Uterus (tissue), 4 donors: ENCODE results near the gene ZNF33A. TPM values are rescaled to one million over a fixed set of nuclear protein-coding genes. Genes with fewer than 3 reads are reported as not detected.
"Not testable (repeated sequence)": the region's sequence is repeated elsewhere in the genome, so short reads cannot be mapped to it uniquely, and the experiment has no call there.

Experiments
- DNase-seq, 2 donors: peaks; one replicate each; pipeline ENCODE4 v3.0.0-alpha.2; 2019 to 2020
- H3K27ac ChIP-seq, 2 donors: fragments of 200-600 bp; sonication (generic); 1 replicate in 1 of 2; 2 replicates in 1 of 2; pipeline ENCODE4 v1.5.1; 2016 to 2018
- H3K27me3 ChIP-seq, 2 donors: fragments of 200-600 bp; sonication (generic); one replicate each; pipeline ENCODE4 v1.5.1; 2018 to 2019; ENCODE audit warnings: control low read depth in 1 of 2
- H3K36me3 ChIP-seq, 2 donors: fragments of 200-600 bp; sonication (generic); one replicate each; pipeline ENCODE4 v1.5.1; 2019; ENCODE audit warnings: control low read depth in 1 of 2
- H3K4me1 ChIP-seq, 2 donors: fragments of 200-600 bp; sonication (generic); one replicate each; pipeline ENCODE4 v1.5.1; 2018 to 2019; ENCODE audit warnings: control low read depth in 1 of 2
- H3K4me3 ChIP-seq, 2 donors: fragments of 200-600 bp; sonication (generic); 1 replicate in 1 of 2; 2 replicates in 1 of 2; pipeline ENCODE4 v1.5.1; 2018 to 2019; ENCODE audit warnings: mild to moderate bottlenecking in 1 of 2
- H3K9me3 ChIP-seq, 2 donors: fragments of 200-600 bp; sonication (generic); one replicate each; pipeline ENCODE4 v1.5.1; 2019; ENCODE audit warnings: control low read depth in 1 of 2
- POLR2A ChIP-seq, 2 donors: fragments of 450-650 bp; IDR thresholded peaks; one replicate each; pipeline ENCODE4 v1.6.1; 2016; ENCODE audit warnings: antibody characterized with exemption in 2 of 2, mild to moderate bottlenecking in 1 of 2, moderate library complexity in 1 of 2
- intact Hi-C: fragments of 100-400 bp; cut with DNase I; formaldehyde crosslinking; loops from one replicate; pipeline ENCODE4 v1.15.1; 2023; ENCODE audit warnings: low total_unique reads
- total RNA-seq, 4 donors: library from RNA; depleted of rRNA in 3 of 4; stranded (reverse); fragments of >200 nt in 3 of 4; gene quantifications; one replicate each; pipeline versions ENCODE4 v1.1.0 to v1.2.4, GENCODE V29; 2014 to 2023
- TF ChIP-seq, protein P1 (sequence below), 4 experiments: fragments of 200-600 bp in 2 of 4; fragments of 450-650 bp in 2 of 4; sonication (generic) in 2 of 4; IDR thresholded peaks; one replicate each; pipeline ENCODE4 v1.5.1; 2016 to 2019; ENCODE audit warnings: antibody characterized with exemption in 4 of 4, mild to moderate bottlenecking in 2 of 4, moderate library complexity in 1 of 4
- donor health status: DM: yes; HTN: yes; CAD: no.

Gene ZNF33A
- total RNA-seq, 4 donors from 2014 or later = 21.8 to 77.8 (median 33.9) TPM

DNA sequence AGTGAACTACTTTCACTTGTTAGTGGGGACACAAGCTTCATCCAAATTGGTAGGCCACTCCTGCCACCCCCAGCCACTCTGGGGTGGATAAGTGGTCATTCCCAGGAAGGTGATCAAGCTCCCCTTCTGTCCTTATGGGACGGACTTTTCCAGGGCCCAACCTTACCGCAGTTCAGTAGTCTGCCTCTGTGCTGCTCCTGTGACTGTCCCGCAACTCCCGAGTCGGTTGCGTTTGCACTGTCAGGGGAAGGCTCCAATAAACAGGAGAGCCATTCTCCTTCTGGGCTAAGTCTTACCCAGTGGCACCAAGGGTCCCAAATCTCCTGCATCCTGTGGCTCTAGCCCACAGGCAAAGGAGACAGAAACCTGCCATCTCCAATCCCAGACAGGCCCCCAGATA is 7.4 kb upstream of the ZNF33A start:
- Histone ChIP-seq H3K36me3 (no peaks in the 10 kb centered on the region), H3K9me3 (no peaks in the 10 kb centered on the region), H3K4me3 (no peak overlapping the region), H3K27me3 (no peaks in the 10 kb centered on the region), H3K4me1 (no peaks in the 10 kb centered on the region), H3K27ac (no peak overlapping the region)
- TF ChIP-seq POLR2A (IDR thresholded peaks at IDR 0.05) = no peak
- TF ChIP-seq, protein P1, sequence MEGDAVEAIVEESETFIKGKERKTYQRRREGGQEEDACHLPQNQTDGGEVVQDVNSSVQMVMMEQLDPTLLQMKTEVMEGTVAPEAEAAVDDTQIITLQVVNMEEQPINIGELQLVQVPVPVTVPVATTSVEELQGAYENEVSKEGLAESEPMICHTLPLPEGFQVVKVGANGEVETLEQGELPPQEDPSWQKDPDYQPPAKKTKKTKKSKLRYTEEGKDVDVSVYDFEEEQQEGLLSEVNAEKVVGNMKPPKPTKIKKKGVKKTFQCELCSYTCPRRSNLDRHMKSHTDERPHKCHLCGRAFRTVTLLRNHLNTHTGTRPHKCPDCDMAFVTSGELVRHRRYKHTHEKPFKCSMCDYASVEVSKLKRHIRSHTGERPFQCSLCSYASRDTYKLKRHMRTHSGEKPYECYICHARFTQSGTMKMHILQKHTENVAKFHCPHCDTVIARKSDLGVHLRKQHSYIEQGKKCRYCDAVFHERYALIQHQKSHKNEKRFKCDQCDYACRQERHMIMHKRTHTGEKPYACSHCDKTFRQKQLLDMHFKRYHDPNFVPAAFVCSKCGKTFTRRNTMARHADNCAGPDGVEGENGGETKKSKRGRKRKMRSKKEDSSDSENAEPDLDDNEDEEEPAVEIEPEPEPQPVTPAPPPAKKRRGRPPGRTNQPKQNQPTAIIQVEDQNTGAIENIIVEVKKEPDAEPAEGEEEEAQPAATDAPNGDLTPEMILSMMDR (IDR thresholded peaks at IDR 0.05) = no peak
- intact Hi-C loops = no loop called here
- no peak for DNase-seq

DNA sequence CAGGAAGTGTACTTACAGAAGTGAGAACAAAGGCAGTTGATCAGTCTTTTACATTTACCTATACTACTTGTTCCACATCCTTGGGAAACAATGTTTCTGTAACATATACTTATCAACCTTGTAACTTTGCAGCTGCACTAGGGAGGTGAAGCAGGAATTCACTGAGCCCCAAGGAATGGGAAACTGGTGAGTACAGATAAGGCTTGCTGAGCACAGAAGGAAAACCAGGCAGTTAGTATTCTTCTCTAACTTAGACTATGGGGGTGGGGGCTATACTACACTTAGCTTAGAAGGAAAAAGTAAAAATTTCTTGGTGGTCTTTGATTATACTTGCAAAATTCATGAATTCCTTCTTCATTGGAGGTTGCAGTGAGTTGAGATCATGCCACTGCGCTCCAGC is 6.9 kb upstream of the ZNF33A start:
- no peak overlapping the region for H3K4me3 ChIP-seq
- H3K27ac ChIP-seq = no peak overlapping the region
- DNase-seq = no peak
- H3K27me3 ChIP-seq = no peaks in the 10 kb centered on the region
- intact Hi-C loops = no loop called here
- H3K9me3 ChIP-seq = no peaks in the 10 kb centered on the region
- H3K36me3 ChIP-seq = no peaks in the 10 kb centered on the region
- H3K4me1 ChIP-seq = no peaks in the 10 kb centered on the region
- TF ChIP-seq, protein P1 (IDR thresholded peaks at IDR 0.05) = no peak
- TF ChIP-seq POLR2A (IDR thresholded peaks at IDR 0.05) = no peak

DNA sequence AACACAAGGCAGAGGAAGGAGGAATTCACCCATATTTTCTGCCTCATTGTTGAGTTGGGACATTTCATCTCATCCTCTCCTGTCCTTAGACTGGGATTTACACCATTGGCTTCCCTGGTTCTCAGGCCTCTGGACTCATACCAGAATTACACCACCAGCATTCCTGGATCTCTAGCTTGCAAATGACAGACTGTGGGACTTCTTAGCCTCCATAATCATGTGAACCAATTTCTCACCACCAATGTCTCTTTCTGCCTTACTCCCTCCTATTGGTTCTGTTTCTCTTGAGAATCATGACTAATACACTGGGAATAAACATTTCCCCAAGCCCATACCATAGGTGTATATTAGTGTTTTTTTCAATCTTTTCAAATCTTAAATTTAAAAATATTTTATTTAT is 2.9 kb upstream of the ZNF33A start:
- no peaks in the 10 kb centered on the region for H3K9me3 ChIP-seq
- DNase-seq = no peak
- no peaks in the 10 kb centered on the region for H3K36me3 ChIP-seq
- intact Hi-C loops = no loop called here
- H3K4me1 ChIP-seq = no peaks in the 10 kb centered on the region
- TF ChIP-seq, protein P1 (IDR thresholded peaks at IDR 0.05) = no peak
- no peak for TF ChIP-seq POLR2A (IDR thresholded peaks at IDR 0.05)
- H3K27me3 ChIP-seq = no peaks in the 10 kb centered on the region
- H3K4me3 ChIP-seq = no peak overlapping the region
- H3K27ac ChIP-seq = no peak overlapping the region

DNA sequence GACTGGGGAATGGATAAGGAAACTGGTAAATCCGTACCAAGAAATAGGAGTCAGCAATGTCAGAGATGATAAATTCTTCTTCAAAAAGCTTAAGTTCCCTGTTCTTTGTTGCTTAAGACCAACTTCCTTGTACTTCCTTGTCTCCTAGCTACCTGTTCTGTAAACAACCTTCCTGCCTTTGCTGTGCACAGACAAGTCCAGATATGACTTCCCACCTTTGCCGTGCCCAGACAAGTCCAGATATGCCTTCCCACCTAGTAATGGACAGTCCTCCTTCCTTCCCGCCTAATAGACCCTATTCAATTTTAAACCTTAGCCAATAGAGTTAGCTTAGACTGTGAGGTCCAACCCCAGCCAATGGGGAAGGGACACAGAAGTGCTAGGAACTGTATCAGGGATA is 2.5 kb upstream of the ZNF33A start:
- Histone ChIP-seq H3K9me3 (no peaks in the 10 kb centered on the region), H3K27ac (no peak overlapping the region), H3K36me3 (no peaks in the 10 kb centered on the region), H3K27me3 (no peaks in the 10 kb centered on the region), H3K4me1 (no peaks in the 10 kb centered on the region), H3K4me3 (no peak overlapping the region)
- intact Hi-C loops = no loop called here
- TF ChIP-seq, protein P1 (IDR thresholded peaks at IDR 0.05) = no peak
- TF ChIP-seq POLR2A (IDR thresholded peaks at IDR 0.05) = no peak
- DNase-seq = no peak

DNA sequence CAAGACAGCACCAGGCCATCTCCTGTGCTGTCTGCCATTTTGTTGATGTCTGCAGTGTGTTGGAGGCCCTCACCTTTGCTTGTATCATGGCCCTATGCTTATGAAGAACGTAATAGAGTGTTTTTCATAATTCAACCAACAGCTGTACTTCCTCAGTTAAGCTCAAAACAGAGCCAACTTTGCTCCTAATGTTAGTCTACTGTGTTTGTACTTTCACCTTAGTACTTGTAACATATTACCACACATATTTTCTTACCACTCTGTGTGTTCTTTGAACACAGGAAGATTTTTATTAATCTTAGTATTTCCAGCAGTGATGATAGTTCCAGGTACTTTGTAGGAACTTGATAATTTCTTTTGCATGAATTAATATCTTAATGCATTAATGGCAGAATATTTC is 5.9 kb downstream of the ZNF33A start:
- intact Hi-C loops = no loop called here
- no peaks in the 10 kb centered on the region for H3K9me3 ChIP-seq

DNA sequence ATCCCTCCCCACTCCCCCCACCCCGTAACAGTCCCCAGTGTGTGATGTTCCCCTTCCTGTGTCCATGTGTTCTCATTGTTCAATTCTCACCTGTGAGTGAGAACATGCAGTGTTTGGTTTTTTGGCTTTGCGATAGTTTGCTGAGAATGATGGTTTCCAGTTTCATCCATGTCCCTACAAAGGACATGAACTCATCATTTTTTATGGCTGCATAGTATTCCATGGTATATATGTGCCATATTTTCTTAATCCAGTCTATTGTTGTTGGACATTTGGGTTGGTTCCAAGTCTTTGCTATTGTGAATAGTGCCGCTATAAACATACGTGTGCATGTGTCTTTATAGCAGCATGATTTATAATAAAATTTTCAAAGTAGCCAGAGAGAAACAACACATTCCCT is 8.6 kb downstream of the ZNF33A start:
- H3K27me3 ChIP-seq, H3K4me1 ChIP-seq, H3K9me3 ChIP-seq, intact Hi-C loops, H3K36me3 ChIP-seq, H3K27ac ChIP-seq, DNase-seq, H3K4me3 ChIP-seq: not testable (repeated sequence)

More for the DNA sequence above, 5.9 kb downstream of the ZNF33A start:
- no peak overlapping the region for H3K4me3 ChIP-seq
- H3K27me3 ChIP-seq = no peaks in the 10 kb centered on the region
- DNase-seq = no peak
- no peaks in the 10 kb centered on the region for H3K4me1 ChIP-seq
- H3K36me3 ChIP-seq = no peaks in the 10 kb centered on the region
- TF ChIP-seq, protein P1 (IDR thresholded peaks at IDR 0.05) = no peak
- no peak for TF ChIP-seq POLR2A (IDR thresholded peaks at IDR 0.05)
- no peak overlapping the region for H3K27ac ChIP-seq
